ENCODE results near the gene DDX5. TPM values are rescaled to one million over a fixed set of nuclear protein-coding genes. Genes with fewer than 3 reads are reported as not detected.

DDX5 gene
- total and polyA plus RNA-seq, 2 of the 13 experiments (the other 11 are each of a cell fraction or from before 2014, with no cell fraction given): 503 to 684 TPM

- peaks cover 6 to 18% of the 10 kb centered on the region in 2 experiments; a peak in 4 of 5 replicates for H3K36me3 ChIP-seq (replicated peaks in 1 of 2; ENCODE audit: control insufficient read depth in 1 of 2, insufficient read depth in 2 of 2, low read length in 2 of 2)
- intact Hi-C loops (cut with micrococcal nuclease; ENCODE audit: unreplicated experiment): no loop called here
- 94% methylated on average over 10 of the region's 10 CpGs for WGBS (ENCODE audit: low lambda C conversion rate)
- TF ChIP-seq CENPBD1 (CRISPR knock-in tag; IDR thresholded peaks at IDR 0.05; ENCODE audit: borderline replicate concordance, low read depth): no peak
- TF ChIP-seq PCBP1 (IDR thresholded peaks at IDR 0.05; ENCODE audit: borderline replicate concordance, low read depth, low read length): no peak
- no peak for TF ChIP-seq MEIS1 (CRISPR knock-in tag; IDR thresholded peaks at IDR 0.05; ENCODE audit: borderline replicate concordance)
- no peak for TF ChIP-seq CTCF (CRISPR knock-in tag; IDR thresholded peaks at IDR 0.05)
- no peak for TF ChIP-seq LRRFIP1 (CRISPR knock-in tag; conservative IDR thresholded peaks at IDR 0.05)
- TF ChIP-seq HMGXB4 (CRISPR knock-in tag; IDR thresholded peaks at IDR 0.05; ENCODE audit: borderline replicate concordance in 1 of 2, low read depth in 1 of 2): no peak
- no peak for TF ChIP-seq DMTF1 (CRISPR knock-in tag; IDR thresholded peaks at IDR 0.05)
- no peak for TF ChIP-seq NFE2L1 (CRISPR knock-in tag; IDR thresholded peaks at IDR 0.05; ENCODE audit: borderline replicate concordance)
- TF ChIP-seq PBX3 (CRISPR knock-in tag; IDR thresholded peaks at IDR 0.05; ENCODE audit: borderline replicate concordance): no peak
- no peak for TF ChIP-seq ONECUT2 (CRISPR knock-in tag; IDR thresholded peaks at IDR 0.05)
Observed at GRCh38 chr17:64547319-64547718, 41.2 kb upstream of the DDX5 start.

More at GRCh38 chr17:64547319-64547718, 41.2 kb upstream of the DDX5 start:
- H3K4me1 ChIP-seq (ENCODE audit: insufficient read depth, low read length): no peaks in the 10 kb centered on the region
- no peak for FAIRE-seq
- no peak overlapping the region for H2AFZ ChIP-seq (ENCODE audit: low read length)
- ChIA-PET POLR2A (interaction anchor here (2.4 kb wide), 1 partner anchor 41 kb away, joined by 5 read pairs; the partner anchor contains the start of genes CEP95 and DDX5), CTCF (ENCODE audit: low intra/inter-chr PET ratio, low total read pairs) (no interaction called here)
- no peak overlapping the region for H3K4me3 ChIP-seq (replicated peaks in 1 of 3; ENCODE audit: insufficient read depth in 1 of 3, low read depth in 2 of 3, low read length in 3 of 3)
- no peak for ATAC-seq
- no peak overlapping the region for H3K27ac ChIP-seq (ENCODE audit: extremely low read length, insufficient read depth, low read length)
- H3K4me2 ChIP-seq (ENCODE audit: low read depth, low read length): no peak overlapping the region
- in situ Hi-C loops (cut with HindIII; ENCODE audit: extremely low pct_ligation_motif_present, low pct_unique_long_range_greater_than_20kb): loop anchor here (25.0 kb wide), 1 partner anchor 90 kb away; no protein-coding TSS in a partner anchor
- H3K9ac ChIP-seq (ENCODE audit: insufficient read depth, low read depth, low read length): no peak overlapping the region
- DNase-seq (ENCODE audit: low spot score): no peak
- no peaks in the 10 kb centered on the region for H4K20me1 ChIP-seq (ENCODE audit: insufficient read depth, low read length)
- BruUV-seq (replicated peaks): no TSS peak
- H3K9me3 ChIP-seq (ENCODE audit: low read length): no peaks in the 10 kb centered on the region
- H3K27me3 ChIP-seq (ENCODE audit: control insufficient read depth in 1 of 2, insufficient read depth in 2 of 2, low read length in 2 of 2): no peaks in the 10 kb centered on the region
- no peaks in the 10 kb centered on the region for H3K79me2 ChIP-seq (ENCODE audit: insufficient read depth, low read length)

All from HepG2 (cell line).